Panc1 (cell line): ENCODE results near the gene FAM13A. TPM values are rescaled to one million over a fixed set of nuclear protein-coding genes. Genes with fewer than 3 reads are reported as not detected.
"Not testable (repeated sequence)": the region's sequence is repeated elsewhere in the genome, so short reads cannot be mapped to it uniquely, and the experiment has no call there.

ENCODE experiments used
- ATAC-seq: fragments of 200-7000 bp; cut with Tn5 transposase; 2 replicates; pipeline ENCODE4 v1.9.1; 2020; ENCODE audit warnings: mild to moderate bottlenecking, moderate library complexity
- BruUV-seq: library from RNA; stranded (reverse); fragments of 400-500 nt; replicated peaks from 2 replicates; lab custom pipeline; 2021; lab: Mats Ljungman, UMichigan
- CTCF ChIA-PET: fragments of 300-600 bp; sonication (Branson Sonifier 250); formaldehyde crosslinking; loops from one replicate; lab custom pipeline; 2022; ENCODE audit warnings: antibody characterized with exemption; lab: Charles Lee
- POLR2A ChIA-PET: fragments of 300-600 bp; sonication (Branson Sonifier 250); formaldehyde crosslinking; loops from one replicate; lab custom pipeline; 2022; ENCODE audit warnings: antibody characterized with exemption; lab: Charles Lee
- DNase-seq: peaks from one replicate; pipeline ENCODE4 v3.0.0-alpha.2; 2010; ENCODE audit warnings: low read depth, low spot score
- H3K27ac ChIP-seq: 2 replicates; pipeline ENCODE4 v1.5.1; 2011; ENCODE audit warnings: mild to moderate bottlenecking, low read length, inconsistent platforms
- H3K27me3 ChIP-seq: fragments of 200-500 bp; sonication (Bioruptor generic); 2 replicates; pipeline ENCODE4 v1.6.0; 2014; ENCODE audit warnings: low read length, inconsistent platforms; ENCODE audit not compliant: control insufficient read depth, insufficient read depth
- H3K36me3 ChIP-seq: fragments of 200-500 bp; sonication (Bioruptor generic); 2 replicates; pipeline ENCODE4 v1.5.1; 2014; ENCODE audit warnings: inconsistent platforms, mild to moderate bottlenecking, low read length, moderate library complexity; ENCODE audit not compliant: control insufficient read depth, insufficient read depth
- H3K4me1 ChIP-seq: 2 replicates; pipeline ENCODE4 v1.5.1; 2011; ENCODE audit warnings: inconsistent platforms, mild to moderate bottlenecking, low read length, moderate library complexity; ENCODE audit not compliant: control insufficient read depth, insufficient read depth
- H3K4me3 ChIP-seq, 2 experiments: 2 replicates each; pipeline ENCODE4 v1.5.1; 2011 to 2012; ENCODE audit warnings: low read depth in 2 of 2, low read length in 2 of 2, mild to moderate bottlenecking in 2 of 2, inconsistent platforms in 1 of 2, moderate library complexity in 1 of 2
- H3K9me3 ChIP-seq: fragments of 200-500 bp; sonication (Bioruptor generic); 2 replicates; pipeline ENCODE4 v1.5.1; 2014; ENCODE audit warnings: low read depth, mild to moderate bottlenecking, inconsistent platforms, low read length, moderate library complexity; ENCODE audit not compliant: control insufficient read depth, insufficient read depth
- POLR2AphosphoS5 ChIP-seq: IDR thresholded peaks from 2 replicates; pipeline ENCODE4 v1.6.1; 2012; ENCODE audit warnings: mild to moderate bottlenecking, low read depth, low read length, moderate library complexity
- TCF7L2 ChIP-seq: IDR thresholded peaks from 2 replicates; pipeline ENCODE4 v1.6.1; 2011; ENCODE audit warnings: mild to moderate bottlenecking, low read depth, low read length, inconsistent platforms
- in situ Hi-C: cut with HindIII; loops from 2 replicates; pipeline ENCODE4 v1.10.0; 2016; ENCODE audit warnings: low sequenced_read_pairs, low pct_unique_long_range_greater_than_20kb
- intact Hi-C: fragments of 100-400 bp; cut with micrococcal nuclease; formaldehyde crosslinking; loops from one replicate; pipeline ENCODE4 v1.10.0; 2022; ENCODE audit not compliant: unreplicated experiment
- total RNA-seq: library from RNA; stranded (reverse); gene quantifications from one replicate; pipeline ENCODE4 v1.2.1, GENCODE V29; 2021; ENCODE audit not compliant: unreplicated experiment
- TF ChIP-seq, protein P1 (sequence below): fragments of 450-650 bp; IDR thresholded peaks from 2 replicates; pipeline ENCODE4 v1.5.1; 2017; ENCODE audit warnings: mild to moderate bottlenecking
- TF ChIP-seq, protein P2 (sequence below), 2 experiments: IDR thresholded peaks; 2 replicates each; pipeline ENCODE4 v1.6.1; 2011 to 2012; ENCODE audit warnings: low read depth in 2 of 2, control low read depth in 1 of 2, low read length in 1 of 2, mild to moderate bottlenecking in 1 of 2, moderate library complexity in 1 of 2; ENCODE audit not compliant: insufficient read depth in 1 of 2

Gene FAM13A
- total RNA-seq, 1 experiment from 2014 or later: 5.8 TPM

DNA sequence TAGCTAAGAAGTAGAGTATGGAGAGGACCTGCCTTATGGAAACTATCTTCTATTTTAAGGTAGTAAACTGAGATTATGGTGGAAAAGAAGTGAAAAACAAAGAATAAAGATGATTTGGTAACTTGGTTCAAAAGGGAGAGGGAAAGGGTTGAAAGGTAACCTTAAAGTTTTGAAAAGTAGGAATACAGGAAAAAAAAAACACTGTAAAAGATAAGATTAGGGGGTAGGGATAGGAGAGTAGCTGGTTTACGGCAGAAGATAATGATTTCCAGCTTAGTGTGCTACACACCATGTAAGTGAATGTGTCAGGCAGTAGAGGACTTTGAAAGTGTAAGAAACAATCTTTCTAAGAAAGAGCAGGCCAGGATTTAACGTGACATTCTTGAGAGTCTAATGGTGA is 35.3 kb downstream of the FAM13A start:
- no TSS peak for BruUV-seq
- ChIA-PET CTCF (no interaction called here), POLR2A (no interaction called here)
- Histone ChIP-seq H3K27me3 (no peaks in the 10 kb centered on the region), H3K4me3 (no peak overlapping the region), H3K36me3 (no peaks in the 10 kb centered on the region), H3K9me3 (no peaks in the 10 kb centered on the region), H3K27ac (no peak overlapping the region), H3K4me1 (no peaks in the 10 kb centered on the region)
- intact Hi-C loops (loop anchor here (5.0 kb wide), 2 partner anchors 314 to 494 kb away; no protein-coding TSS in a partner anchor), in situ Hi-C loops (no loop called here)
- TF ChIP-seq TCF7L2 (no peak), POLR2AphosphoS5 (no peak)
- TF ChIP-seq, protein P1, sequence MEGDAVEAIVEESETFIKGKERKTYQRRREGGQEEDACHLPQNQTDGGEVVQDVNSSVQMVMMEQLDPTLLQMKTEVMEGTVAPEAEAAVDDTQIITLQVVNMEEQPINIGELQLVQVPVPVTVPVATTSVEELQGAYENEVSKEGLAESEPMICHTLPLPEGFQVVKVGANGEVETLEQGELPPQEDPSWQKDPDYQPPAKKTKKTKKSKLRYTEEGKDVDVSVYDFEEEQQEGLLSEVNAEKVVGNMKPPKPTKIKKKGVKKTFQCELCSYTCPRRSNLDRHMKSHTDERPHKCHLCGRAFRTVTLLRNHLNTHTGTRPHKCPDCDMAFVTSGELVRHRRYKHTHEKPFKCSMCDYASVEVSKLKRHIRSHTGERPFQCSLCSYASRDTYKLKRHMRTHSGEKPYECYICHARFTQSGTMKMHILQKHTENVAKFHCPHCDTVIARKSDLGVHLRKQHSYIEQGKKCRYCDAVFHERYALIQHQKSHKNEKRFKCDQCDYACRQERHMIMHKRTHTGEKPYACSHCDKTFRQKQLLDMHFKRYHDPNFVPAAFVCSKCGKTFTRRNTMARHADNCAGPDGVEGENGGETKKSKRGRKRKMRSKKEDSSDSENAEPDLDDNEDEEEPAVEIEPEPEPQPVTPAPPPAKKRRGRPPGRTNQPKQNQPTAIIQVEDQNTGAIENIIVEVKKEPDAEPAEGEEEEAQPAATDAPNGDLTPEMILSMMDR: no peak
- TF ChIP-seq, protein P2, sequence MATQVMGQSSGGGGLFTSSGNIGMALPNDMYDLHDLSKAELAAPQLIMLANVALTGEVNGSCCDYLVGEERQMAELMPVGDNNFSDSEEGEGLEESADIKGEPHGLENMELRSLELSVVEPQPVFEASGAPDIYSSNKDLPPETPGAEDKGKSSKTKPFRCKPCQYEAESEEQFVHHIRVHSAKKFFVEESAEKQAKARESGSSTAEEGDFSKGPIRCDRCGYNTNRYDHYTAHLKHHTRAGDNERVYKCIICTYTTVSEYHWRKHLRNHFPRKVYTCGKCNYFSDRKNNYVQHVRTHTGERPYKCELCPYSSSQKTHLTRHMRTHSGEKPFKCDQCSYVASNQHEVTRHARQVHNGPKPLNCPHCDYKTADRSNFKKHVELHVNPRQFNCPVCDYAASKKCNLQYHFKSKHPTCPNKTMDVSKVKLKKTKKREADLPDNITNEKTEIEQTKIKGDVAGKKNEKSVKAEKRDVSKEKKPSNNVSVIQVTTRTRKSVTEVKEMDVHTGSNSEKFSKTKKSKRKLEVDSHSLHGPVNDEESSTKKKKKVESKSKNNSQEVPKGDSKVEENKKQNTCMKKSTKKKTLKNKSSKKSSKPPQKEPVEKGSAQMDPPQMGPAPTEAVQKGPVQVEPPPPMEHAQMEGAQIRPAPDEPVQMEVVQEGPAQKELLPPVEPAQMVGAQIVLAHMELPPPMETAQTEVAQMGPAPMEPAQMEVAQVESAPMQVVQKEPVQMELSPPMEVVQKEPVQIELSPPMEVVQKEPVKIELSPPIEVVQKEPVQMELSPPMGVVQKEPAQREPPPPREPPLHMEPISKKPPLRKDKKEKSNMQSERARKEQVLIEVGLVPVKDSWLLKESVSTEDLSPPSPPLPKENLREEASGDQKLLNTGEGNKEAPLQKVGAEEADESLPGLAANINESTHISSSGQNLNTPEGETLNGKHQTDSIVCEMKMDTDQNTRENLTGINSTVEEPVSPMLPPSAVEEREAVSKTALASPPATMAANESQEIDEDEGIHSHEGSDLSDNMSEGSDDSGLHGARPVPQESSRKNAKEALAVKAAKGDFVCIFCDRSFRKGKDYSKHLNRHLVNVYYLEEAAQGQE (IDR thresholded peaks at IDR 0.05; ENCODE audit: insufficient read depth in 1 of 2, low read depth in 2 of 2, low read length in 1 of 2): no peak
- no peak for ATAC-seq
- no peak for DNase-seq

DNA sequence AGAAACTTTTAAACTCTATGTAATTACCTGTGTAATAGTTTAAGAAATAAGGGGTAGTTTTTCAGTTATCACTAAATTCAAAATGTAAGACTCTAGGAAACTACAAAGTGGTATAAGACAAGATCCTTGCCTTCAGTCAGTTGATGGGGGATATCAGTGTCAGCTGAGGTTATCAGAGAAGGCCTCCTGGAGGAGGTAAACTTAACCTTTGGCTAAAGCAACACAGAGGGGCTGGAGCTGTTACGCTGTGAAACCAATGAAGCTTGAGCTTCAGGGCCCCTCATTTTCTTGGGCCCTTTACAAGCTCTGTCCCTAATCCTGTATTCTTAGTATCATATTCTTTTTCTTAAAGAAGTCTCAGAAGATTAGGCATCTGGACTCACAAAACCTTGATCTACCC is 35.9 kb downstream of the FAM13A start:
- in situ Hi-C loops: no loop called here
- ChIA-PET POLR2A (no interaction called here), CTCF (no interaction called here)
- Histone ChIP-seq H3K4me3 (no peak overlapping the region), H3K9me3 (no peaks in the 10 kb centered on the region), H3K4me1 (no peaks in the 10 kb centered on the region), H3K27me3 (no peaks in the 10 kb centered on the region), H3K36me3 (no peaks in the 10 kb centered on the region), H3K27ac (no peak overlapping the region)
- intact Hi-C loops: loop anchor here (5.0 kb wide), 2 partner anchors 314 to 494 kb away; no protein-coding TSS in a partner anchor
- BruUV-seq: no TSS peak
- TF ChIP-seq POLR2AphosphoS5: no peak
- DNase-seq (no peak), ATAC-seq (no peak)

DNA sequence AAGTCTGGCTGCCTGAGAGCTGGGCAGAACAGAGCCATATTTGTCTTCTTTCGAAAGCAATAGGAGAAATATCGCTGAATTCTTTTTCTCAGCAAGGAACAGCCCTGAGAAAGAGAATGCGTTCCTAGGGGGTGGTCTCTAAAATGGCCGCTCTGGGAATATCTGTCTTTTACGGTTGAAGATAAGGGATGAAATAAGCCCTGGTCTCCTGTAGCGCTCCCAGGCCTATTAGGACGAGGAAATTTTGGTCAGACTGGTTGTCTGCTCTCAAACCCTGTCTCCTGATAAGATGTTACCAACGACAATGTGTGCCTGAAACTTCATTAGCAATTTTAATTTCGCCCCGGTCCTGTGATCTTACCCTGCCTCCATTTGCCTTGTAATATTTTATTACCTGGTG is 42.1 kb downstream of the FAM13A start:
- H3K27ac ChIP-seq, DNase-seq, ATAC-seq, in situ Hi-C loops, H3K27me3 ChIP-seq, BruUV-seq, intact Hi-C loops, H3K4me1 ChIP-seq, H3K36me3 ChIP-seq, H3K9me3 ChIP-seq, CTCF ChIA-PET, POLR2A ChIA-PET, H3K4me3 ChIP-seq: not testable (repeated sequence)
